HepG2 (cell line): ENCODE data around the gene DCST2. TPM values are rescaled to one million over a fixed set of nuclear protein-coding genes. Genes with fewer than 3 reads are reported as not detected.
A peak's percentile ranks its signal among the peaks of the same experiment; 100 is the strongest.

Source experiments
- ELK4 ChIP-seq: sonication (generic); formaldehyde crosslinking; IDR thresholded peaks from 2 replicates; pipeline ENCODE4 v1.9.0; 2021; ENCODE audit warnings: missing genetic modification reagents, borderline replicate concordance
- ISX ChIP-seq: sonication (generic); formaldehyde crosslinking; conservative IDR thresholded peaks from 2 replicates; pipeline ENCODE4 v1.5.0; 2020; ENCODE audit warnings: missing genetic modification reagents
- KDM2A ChIP-seq: sonication (generic); formaldehyde crosslinking; IDR thresholded peaks from 2 replicates; pipeline ENCODE4 v1.4.0; 2020; ENCODE audit warnings: low read depth, missing genetic modification reagents, borderline replicate concordance
- KMT2A ChIP-seq: sonication (generic); formaldehyde crosslinking; IDR thresholded peaks from 2 replicates; pipeline ENCODE4 v1.4.0; 2020; ENCODE audit warnings: missing genetic modification reagents
- PTBP1 ChIP-seq: fragments of 200-400 bp; formaldehyde crosslinking; IDR thresholded peaks from 2 replicates; pipeline ENCODE4 v1.6.1; 2018; ENCODE audit warnings: low read length, low read depth; ENCODE audit not compliant: poor library complexity, severe bottlenecking
- RNF2 ChIP-seq: fragments of 450-650 bp; conservative IDR thresholded peaks from 2 replicates; pipeline ENCODE4 v1.6.1; 2016; ENCODE audit warnings: low read depth
- RXRA ChIP-seq: sonication (generic); formaldehyde crosslinking; IDR thresholded peaks from 2 replicates; pipeline ENCODE4 v1.5.1; 2020; ENCODE audit warnings: missing genetic modification reagents
- SETDB1 ChIP-seq: sonication (generic); formaldehyde crosslinking; IDR thresholded peaks from 2 replicates; pipeline ENCODE4 v1.5.1; 2020; ENCODE audit warnings: missing genetic modification reagents, mild to moderate bottlenecking, borderline replicate concordance
- TBX2 ChIP-seq: sonication (generic); formaldehyde crosslinking; IDR thresholded peaks from 2 replicates; pipeline ENCODE4 v1.5.0; 2020; ENCODE audit warnings: missing genetic modification reagents, mild to moderate bottlenecking, borderline replicate concordance
- THYN1 ChIP-seq: sonication (generic); formaldehyde crosslinking; IDR thresholded peaks from 2 replicates; pipeline ENCODE4 v1.8.1; 2023; ENCODE audit warnings: low read depth, mild to moderate bottlenecking, moderate library complexity, missing genetic modification reagents, borderline replicate concordance
- ZNF207 ChIP-seq: fragments of 450-650 bp; IDR thresholded peaks from 2 replicates; pipeline ENCODE4 v1.6.1; 2016; ENCODE audit warnings: antibody characterized with exemption, borderline replicate concordance
- ZNF414 ChIP-seq: sonication (generic); formaldehyde crosslinking; IDR thresholded peaks from 2 replicates; pipeline ENCODE4 v1.5.0; 2020; ENCODE audit warnings: missing genetic modification reagents
- ZNF678 ChIP-seq: sonication (generic); formaldehyde crosslinking; IDR thresholded peaks from 2 replicates; pipeline ENCODE4 v1.4.0; 2020; ENCODE audit warnings: mild to moderate bottlenecking, missing genetic modification reagents
- ZNF816 ChIP-seq: sonication (generic); formaldehyde crosslinking; IDR thresholded peaks from 2 replicates; pipeline ENCODE4 v1.8.0; 2022; ENCODE audit warnings: missing genetic modification reagents, mild to moderate bottlenecking, borderline replicate concordance
- ZSCAN21 ChIP-seq: sonication (generic); formaldehyde crosslinking; IDR thresholded peaks from 2 replicates; pipeline ENCODE4 v1.8.0; 2022; ENCODE audit warnings: mild to moderate bottlenecking, missing genetic modification reagents, moderate library complexity, borderline replicate concordance
- ZSCAN25 ChIP-seq: sonication (generic); formaldehyde crosslinking; IDR thresholded peaks from 2 replicates; pipeline ENCODE4 v1.8.0; 2022; ENCODE audit warnings: mild to moderate bottlenecking, missing genetic modification reagents
- polyA plus RNA-seq, 8 experiments: library from polyadenylated mRNA; depleted of rRNA in 3 of 8; stranded (reverse) in 7 of 8; unstranded in 1 of 8; fragments of >200 nt; fragmentation: Illumina TruSeq in 4 of 8; extraction: Trizol in 4 of 8; gene quantifications; 2 replicates each; pipeline versions ENCODE4 v1.2.1 to v1.2.3, GENCODE V29; 2011 to 2016; ENCODE audit warnings: low read depth in 4 of 8, missing spikeins in 1 of 8, mixed read lengths in 1 of 8; ENCODE audit not compliant: insufficient read depth in 1 of 8
- total RNA-seq, 5 experiments: library from RNA; depleted of rRNA; stranded (reverse); fragments of >200 nt; fragmentation: Illumina TruSeq; extraction: Trizol; gene quantifications; 2 replicates each; pipeline ENCODE4 v1.2.3, GENCODE V29; 2016; ENCODE audit warnings: low read depth in 1 of 5
- TF ChIP-seq, protein P1 (sequence below): sonication (generic); formaldehyde crosslinking; IDR thresholded peaks from 2 replicates; pipeline ENCODE4 v1.4.0; 2020; ENCODE audit warnings: missing genetic modification reagents
- TF ChIP-seq, protein P2 (sequence below): sonication (generic); formaldehyde crosslinking; IDR thresholded peaks from 2 replicates; pipeline ENCODE4 v1.5.0; 2020; ENCODE audit warnings: missing genetic modification reagents
- TF ChIP-seq, protein P3 (sequence below): sonication (generic); formaldehyde crosslinking; IDR thresholded peaks from 2 replicates; pipeline ENCODE4 v1.4.0; 2020; ENCODE audit warnings: missing genetic modification reagents, borderline replicate concordance
- TF ChIP-seq, protein P4 (sequence below): sonication (generic); formaldehyde crosslinking; IDR thresholded peaks from 2 replicates; pipeline ENCODE4 v1.5.1; 2020; ENCODE audit warnings: missing genetic modification reagents, mild to moderate bottlenecking, borderline replicate concordance

The DCST2 gene
- total and polyA plus RNA-seq, 2 of the 13 experiments (the other 11 are each of a cell fraction or from before 2014, with no cell fraction given): 0.74 TPM; not detected in 1

GRCh38 chr1:154999571-155000410 is 33.8 kb downstream of the DCST2 start (continued):
- TF ChIP-seq ISX (no peak), KMT2A (CRISPR knock-in tag) (0 out of 2 replicates have a peak, but pooled peaks have one; percentile 23), ELK4 (no peak), SETDB1 (CRISPR knock-in tag) (no peak), ZNF207 (no peak), RNF2 (no peak), KDM2A (no peak), ZSCAN25 (CRISPR knock-in tag) (no peak; the same call in 1 of the 2 replicates), TBX2 (no peak), ZNF678 (no peak), THYN1 (CRISPR knock-in tag) (no peak), RXRA (CRISPR knock-in tag) (0 out of 2 replicates have a peak, but pooled peaks have one; percentile 27), ZSCAN21 (CRISPR knock-in tag) (no peak), PTBP1 (no peak), ZNF414 (CRISPR knock-in tag) (no peak), ZNF816 (no peak)
- TF ChIP-seq, protein P1, sequence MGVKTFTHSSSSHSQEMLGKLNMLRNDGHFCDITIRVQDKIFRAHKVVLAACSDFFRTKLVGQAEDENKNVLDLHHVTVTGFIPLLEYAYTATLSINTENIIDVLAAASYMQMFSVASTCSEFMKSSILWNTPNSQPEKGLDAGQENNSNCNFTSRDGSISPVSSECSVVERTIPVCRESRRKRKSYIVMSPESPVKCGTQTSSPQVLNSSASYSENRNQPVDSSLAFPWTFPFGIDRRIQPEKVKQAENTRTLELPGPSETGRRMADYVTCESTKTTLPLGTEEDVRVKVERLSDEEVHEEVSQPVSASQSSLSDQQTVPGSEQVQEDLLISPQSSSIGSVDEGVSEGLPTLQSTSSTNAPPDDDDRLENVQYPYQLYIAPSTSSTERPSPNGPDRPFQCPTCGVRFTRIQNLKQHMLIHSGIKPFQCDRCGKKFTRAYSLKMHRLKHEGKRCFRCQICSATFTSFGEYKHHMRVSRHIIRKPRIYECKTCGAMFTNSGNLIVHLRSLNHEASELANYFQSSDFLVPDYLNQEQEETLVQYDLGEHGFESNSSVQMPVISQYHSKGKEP (CRISPR knock-in tag): no peak
- TF ChIP-seq, protein P2, sequence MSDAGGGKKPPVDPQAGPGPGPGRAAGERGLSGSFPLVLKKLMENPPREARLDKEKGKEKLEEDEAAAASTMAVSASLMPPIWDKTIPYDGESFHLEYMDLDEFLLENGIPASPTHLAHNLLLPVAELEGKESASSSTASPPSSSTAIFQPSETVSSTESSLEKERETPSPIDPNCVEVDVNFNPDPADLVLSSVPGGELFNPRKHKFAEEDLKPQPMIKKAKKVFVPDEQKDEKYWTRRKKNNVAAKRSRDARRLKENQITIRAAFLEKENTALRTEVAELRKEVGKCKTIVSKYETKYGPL (CRISPR knock-in tag): no peak
- TF ChIP-seq, protein P3, sequence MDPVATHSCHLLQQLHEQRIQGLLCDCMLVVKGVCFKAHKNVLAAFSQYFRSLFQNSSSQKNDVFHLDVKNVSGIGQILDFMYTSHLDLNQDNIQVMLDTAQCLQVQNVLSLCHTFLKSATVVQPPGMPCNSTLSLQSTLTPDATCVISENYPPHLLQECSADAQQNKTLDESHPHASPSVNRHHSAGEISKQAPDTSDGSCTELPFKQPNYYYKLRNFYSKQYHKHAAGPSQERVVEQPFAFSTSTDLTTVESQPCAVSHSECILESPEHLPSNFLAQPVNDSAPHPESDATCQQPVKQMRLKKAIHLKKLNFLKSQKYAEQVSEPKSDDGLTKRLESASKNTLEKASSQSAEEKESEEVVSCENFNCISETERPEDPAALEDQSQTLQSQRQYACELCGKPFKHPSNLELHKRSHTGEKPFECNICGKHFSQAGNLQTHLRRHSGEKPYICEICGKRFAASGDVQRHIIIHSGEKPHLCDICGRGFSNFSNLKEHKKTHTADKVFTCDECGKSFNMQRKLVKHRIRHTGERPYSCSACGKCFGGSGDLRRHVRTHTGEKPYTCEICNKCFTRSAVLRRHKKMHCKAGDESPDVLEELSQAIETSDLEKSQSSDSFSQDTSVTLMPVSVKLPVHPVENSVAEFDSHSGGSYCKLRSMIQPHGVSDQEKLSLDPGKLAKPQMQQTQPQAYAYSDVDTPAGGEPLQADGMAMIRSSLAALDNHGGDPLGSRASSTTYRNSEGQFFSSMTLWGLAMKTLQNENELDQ (CRISPR knock-in tag): 0 out of 2 replicates have a peak, but pooled peaks have one; percentile 17
- TF ChIP-seq, protein P4, sequence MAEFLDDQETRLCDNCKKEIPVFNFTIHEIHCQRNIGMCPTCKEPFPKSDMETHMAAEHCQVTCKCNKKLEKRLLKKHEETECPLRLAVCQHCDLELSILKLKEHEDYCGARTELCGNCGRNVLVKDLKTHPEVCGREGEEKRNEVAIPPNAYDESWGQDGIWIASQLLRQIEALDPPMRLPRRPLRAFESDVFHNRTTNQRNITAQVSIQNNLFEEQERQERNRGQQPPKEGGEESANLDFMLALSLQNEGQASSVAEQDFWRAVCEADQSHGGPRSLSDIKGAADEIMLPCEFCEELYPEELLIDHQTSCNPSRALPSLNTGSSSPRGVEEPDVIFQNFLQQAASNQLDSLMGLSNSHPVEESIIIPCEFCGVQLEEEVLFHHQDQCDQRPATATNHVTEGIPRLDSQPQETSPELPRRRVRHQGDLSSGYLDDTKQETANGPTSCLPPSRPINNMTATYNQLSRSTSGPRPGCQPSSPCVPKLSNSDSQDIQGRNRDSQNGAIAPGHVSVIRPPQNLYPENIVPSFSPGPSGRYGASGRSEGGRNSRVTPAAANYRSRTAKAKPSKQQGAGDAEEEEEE (CRISPR knock-in tag): no peak
